ENCODE data around the gene SIN3A. TPM values are rescaled to one million over a fixed set of nuclear protein-coding genes. Genes with fewer than 3 reads are reported as not detected.
A peak's percentile ranks its signal among the peaks of the same experiment; 100 is the strongest.
"Not testable (repeated sequence)": the region's sequence is repeated elsewhere in the genome, so short reads cannot be mapped to it uniquely, and the experiment has no call there.

SIN3A gene
- total RNA-seq, 1 donor from 2014 or later: 33.4 TPM

- no peak for TF ChIP-seq CTCF (conservative IDR thresholded peaks at IDR 0.05; ENCODE audit: low read depth, low read length)
- peak overlapping the region; percentile 97 for H3K4me3 ChIP-seq (ENCODE audit: low read depth, low read length)
- DNase-seq (ENCODE audit: low read depth): no peak
Observed at GRCh38 chr15:75347222-75348033, 104.1 kb downstream of the SIN3A start.

- no peak for TF ChIP-seq CTCF (conservative IDR thresholded peaks at IDR 0.05; ENCODE audit: low read depth, low read length)
- DNase-seq (ENCODE audit: low read depth): no peak
- H3K4me3 ChIP-seq (ENCODE audit: low read depth, low read length): peak within 1 kb of the TSS; percentile 97
Observed at GRCh38 chr15:75346796-75347221, 104.7 kb downstream of the SIN3A start, which contains the start of gene NEIL1. TSS of gene NEIL1 (plus strand) at chr15:75347039. CDS start at chr15:75348906, 1,867 bp downstream.

- not testable (repeated sequence) for DNase-seq (ENCODE audit: low read depth); H3K4me3 ChIP-seq (ENCODE audit: low read depth, low read length)
Observed at GRCh38 chr15:75343953-75344352, 107.5 kb downstream of the SIN3A start.

GRCh38 chr15:75342221-75342620, 109.3 kb downstream of the SIN3A start:
- DNase-seq (ENCODE audit: low read depth): no peak
- H3K4me3 ChIP-seq (ENCODE audit: low read depth, low read length): no peak overlapping the region
- no peak for TF ChIP-seq CTCF (conservative IDR thresholded peaks at IDR 0.05; ENCODE audit: low read depth, low read length)

- no peak for TF ChIP-seq CTCF (conservative IDR thresholded peaks at IDR 0.05; ENCODE audit: low read depth, low read length)
Observed at GRCh38 chr15:75339531-75340240, 111.8 kb downstream of the SIN3A start.

GRCh38 chr15:75338661-75339240, 112.7 kb downstream of the SIN3A start:
- no peak for DNase-seq (ENCODE audit: low read depth)
- H3K4me3 ChIP-seq (ENCODE audit: low read depth, low read length): no peak overlapping the region
- no peak for TF ChIP-seq CTCF (conservative IDR thresholded peaks at IDR 0.05; ENCODE audit: low read depth, low read length)

More at GRCh38 chr15:75339531-75340240, 111.8 kb downstream of the SIN3A start:
- no peak overlapping the region for H3K4me3 ChIP-seq (ENCODE audit: low read depth, low read length)
- DNase-seq (ENCODE audit: low read depth): no peak

- no peak for TF ChIP-seq CTCF (conservative IDR thresholded peaks at IDR 0.05; ENCODE audit: low read depth, low read length)
- peak within 1 kb of the TSS; percentile 88 for H3K4me3 ChIP-seq (ENCODE audit: low read depth, low read length)
- peak; percentile 45 for DNase-seq (ENCODE audit: low read depth)
Observed at GRCh38 chr15:75335705-75336355, 115.7 kb downstream of the SIN3A start, which contains the start of gene COMMD4. TSS of gene COMMD4 (plus strand) at chr15:75336063. CDS start at chr15:75336090, 27 bp downstream.
